Measurements from ENCODE around the gene PABPN1.

- TF ChIP-seq POLR2A (IDR thresholded peaks at IDR 0.05; ENCODE audit: low read length) (no peak), GATA1 (IDR thresholded peaks at IDR 0.05; ENCODE audit: low read depth, low read length) (no peak)
These were observed 3.2 kb downstream of the PABPN1 start for GRCh38 chr14:23324455-23324846.
